ENCODE data around the gene ARAP3.

The ARAP3 gene

GRCh38 chr5:141609044-141609443 lies 73.0 kb downstream of the ARAP3 start:
- no peak for TF ChIP-seq CTCF (IDR thresholded peaks at IDR 0.05; ENCODE audit: control insufficient read depth, extremely low read depth, insufficient read depth)
- DNase-seq (ENCODE audit: low read depth), result no peak
- H3K4me3 ChIP-seq (ENCODE audit: low read depth, low read length), result no peak overlapping the region

GRCh38 chr5:141608557-141608956 lies 73.5 kb downstream of the ARAP3 start:
- no peak for DNase-seq (ENCODE audit: low read depth)
- H3K4me3 ChIP-seq (ENCODE audit: low read depth, low read length), result no peak overlapping the region
- TF ChIP-seq CTCF (IDR thresholded peaks at IDR 0.05; ENCODE audit: control insufficient read depth, extremely low read depth, insufficient read depth), result no peak

- no peak for TF ChIP-seq CTCF (IDR thresholded peaks at IDR 0.05; ENCODE audit: control insufficient read depth, extremely low read depth, insufficient read depth)
Observed at GRCh38 chr5:141608046-141608445, 74.0 kb downstream of the ARAP3 start.

GRCh38 chr5:141605523-141606277 lies 76.3 kb downstream of the ARAP3 start:
- TF ChIP-seq CTCF (IDR thresholded peaks at IDR 0.05; ENCODE audit: control insufficient read depth, extremely low read depth, insufficient read depth), result no peak
- no peak for DNase-seq (ENCODE audit: low read depth)
- H3K4me3 ChIP-seq (ENCODE audit: low read depth, low read length), result no peak overlapping the region

More at GRCh38 chr5:141608046-141608445, 74.0 kb downstream of the ARAP3 start:
- H3K4me3 ChIP-seq (ENCODE audit: low read depth, low read length), result no peak overlapping the region
- no peak for DNase-seq (ENCODE audit: low read depth)

- no peak overlapping the region for H3K4me3 ChIP-seq (ENCODE audit: low read depth, low read length)
- no peak for TF ChIP-seq CTCF (IDR thresholded peaks at IDR 0.05; ENCODE audit: control insufficient read depth, extremely low read depth, insufficient read depth)
- DNase-seq (ENCODE audit: low read depth), result no peak
Observed at GRCh38 chr5:141603923-141604717, 77.9 kb downstream of the ARAP3 start.
